Endothelial cell of umbilical vein (primary cell): ENCODE measurements around the gene USB1. TPM values are rescaled to one million over a fixed set of nuclear protein-coding genes. Genes with fewer than 3 reads are reported as not detected.

Source experiments
- BruUV-seq: library from RNA; stranded (reverse); fragments of 400-500 nt; replicated peaks from 2 replicates; lab custom pipeline; 2021; lab: Mats Ljungman, UMichigan
- CTCF ChIA-PET: fragments of 300-600, 350-600 bp; sonication (Branson Sonifier 250); formaldehyde crosslinking; loops from one replicate; lab custom pipeline; 2021; ENCODE audit warnings: antibody characterized with exemption, inconsistent platforms; lab: Charles Lee
- POLR2A ChIA-PET: fragments of 300-600, 350-600 bp; sonication (Branson Sonifier 250); formaldehyde crosslinking; loops from one replicate; lab custom pipeline; 2021; ENCODE audit warnings: antibody characterized with exemption, inconsistent platforms; lab: Charles Lee
- DNase-seq: peaks from one replicate; pipeline ENCODE4 v3.0.0-alpha.2; 2011; ENCODE audit warnings: low read depth, low spot score
- FAIRE-seq: peaks from 2 replicates; lab custom pipeline; 2011; peaks lifted over from hg19 to GRCh38; lab: Jason Lieb, UNC
- H2AFZ ChIP-seq: 2 replicates; pipeline ENCODE4 v1.6.0; 2012; ENCODE audit warnings: low read depth, low read length, control low read depth, inconsistent platforms
- H3K27ac ChIP-seq: 2 replicates; pipeline ENCODE4 v1.5.1; 2011; ENCODE audit warnings: low read depth, mild to moderate bottlenecking, control low read depth, low read length, moderate library complexity; ENCODE audit not compliant: insufficient read depth
- H3K27me3 ChIP-seq, 2 experiments: 2 replicates each; pipeline versions ENCODE4 v1.6.0 to v1.6.1; 2011; ENCODE audit warnings: low read length in 2 of 2, mixed read lengths in 1 of 2; ENCODE audit not compliant: control insufficient read depth in 2 of 2, insufficient read depth in 2 of 2
- H3K36me3 ChIP-seq, 2 experiments: 2 replicates in 1 of 2; 3 replicates in 1 of 2; pipeline ENCODE4 v1.5.1; 2011; ENCODE audit warnings: low read length in 2 of 2, mild to moderate bottlenecking in 1 of 2, moderate library complexity in 1 of 2; ENCODE audit not compliant: control insufficient read depth in 2 of 2, insufficient read depth in 2 of 2; ENCODE audit errors: extremely low read depth in 1 of 2
- H3K4me1 ChIP-seq: 3 replicates; pipeline ENCODE4 v1.5.1; 2011; ENCODE audit warnings: mild to moderate bottlenecking, low read length; ENCODE audit not compliant: control insufficient read depth, insufficient read depth; ENCODE audit errors: extremely low read depth
- H3K4me2 ChIP-seq: 2 replicates; pipeline ENCODE4 v1.6.1; 2011; ENCODE audit warnings: low read length, control low read depth, mixed read lengths; ENCODE audit not compliant: insufficient read depth
- H3K4me3 ChIP-seq, 3 experiments: fragments of 200-600 bp in 1 of 3; sonication (generic), shearing (Covaris generic) in 1 of 3; replicated peaks in 1 of 3; 2 replicates each; pipeline ENCODE4 v1.5.1; 2011 to 2016; ENCODE audit warnings: control low read depth in 3 of 3, low read length in 3 of 3, mild to moderate bottlenecking in 2 of 3, inconsistent platforms in 1 of 3, low read depth in 1 of 3, moderate library complexity in 1 of 3; ENCODE audit not compliant: insufficient read depth in 1 of 3
- H3K79me2 ChIP-seq: 2 replicates; pipeline ENCODE4 v1.6.0; 2012; ENCODE audit warnings: low read length, inconsistent platforms; ENCODE audit not compliant: control insufficient read depth, insufficient read depth
- H3K9ac ChIP-seq: replicated peaks from 2 replicates; pipeline ENCODE3; 2011; ENCODE audit warnings: low read length, control low read depth; ENCODE audit not compliant: insufficient read depth; ENCODE audit errors: extremely low read depth
- H3K9me1 ChIP-seq: replicated peaks from 3 replicates; pipeline ENCODE4 v1.6.0; 2011; ENCODE audit warnings: mild to moderate bottlenecking, low read length; ENCODE audit not compliant: control insufficient read depth, insufficient read depth; ENCODE audit errors: extremely low read depth
- H3K9me3 ChIP-seq: replicated peaks from 2 replicates; pipeline ENCODE4 v1.5.1; 2012; ENCODE audit warnings: low read length, inconsistent platforms; ENCODE audit not compliant: control insufficient read depth, insufficient read depth
- H4K20me1 ChIP-seq: replicated peaks from 2 replicates; pipeline ENCODE3; 2011; ENCODE audit warnings: mild to moderate bottlenecking, low read length; ENCODE audit not compliant: control insufficient read depth, insufficient read depth; ENCODE audit errors: extremely low read depth
- CTCF ChIP-seq, 2 donors: IDR thresholded peaks; 1 replicate in 1 of 2; 2 replicates in 1 of 2; pipeline ENCODE4 v1.5.1; 2011; ENCODE audit warnings: low read length in 2 of 2, mild to moderate bottlenecking in 2 of 2, moderate library complexity in 2 of 2, control low read depth in 1 of 2, inconsistent platforms in 1 of 2, low read depth in 1 of 2; ENCODE audit not compliant: insufficient read depth in 1 of 2; ENCODE audit errors: extremely low read depth in 1 of 2
- EZH2 ChIP-seq: IDR thresholded peaks from 2 replicates; pipeline ENCODE4 v1.6.1; 2012; ENCODE audit warnings: borderline replicate concordance, low read depth, mild to moderate bottlenecking, moderate library complexity, low read length, inconsistent platforms; ENCODE audit not compliant: severe bottlenecking
- FOS ChIP-seq: IDR thresholded peaks from 2 replicates; pipeline ENCODE4 v1.6.1; 2011; ENCODE audit warnings: mild to moderate bottlenecking, low read length, moderate library complexity, borderline replicate concordance; ENCODE audit not compliant: insufficient read depth
- GATA2 ChIP-seq: IDR thresholded peaks from 2 replicates; pipeline ENCODE4 v1.7.0; 2011; ENCODE audit warnings: low read depth, mild to moderate bottlenecking, moderate library complexity, mixed read lengths, low read length; ENCODE audit not compliant: insufficient read length, insufficient read depth
- JUN ChIP-seq: IDR thresholded peaks from 2 replicates; pipeline ENCODE4 v1.6.1; 2011; ENCODE audit warnings: borderline replicate concordance, low read depth; ENCODE audit not compliant: insufficient read length, insufficient read depth
- MAX ChIP-seq: IDR thresholded peaks from 2 replicates; pipeline ENCODE4 v1.6.1; 2011; ENCODE audit not compliant: insufficient read depth, insufficient read length
- MYC ChIP-seq: IDR thresholded peaks from one replicate; pipeline ENCODE4 v1.6.1; 2011; ENCODE audit warnings: mild to moderate bottlenecking, low read depth, low read length
- POLR2A ChIP-seq: IDR thresholded peaks from 2 replicates; pipeline ENCODE4 v1.6.1; 2012; ENCODE audit warnings: low read depth, mild to moderate bottlenecking, control low read depth, low read length
- POLR2AphosphoS5 ChIP-seq: IDR thresholded peaks from 2 replicates; pipeline ENCODE4 v1.6.1; 2012; ENCODE audit warnings: low read depth, mild to moderate bottlenecking, control low read depth, low read length, moderate library complexity; ENCODE audit not compliant: insufficient read depth
- dilution Hi-C: fragments of 300-500 bp; cut with MboI; formaldehyde crosslinking; loops from one replicate; pipeline ENCODE4 v1.15.0; 2019; ENCODE audit warnings: low sequenced_read_pairs; ENCODE audit not compliant: extremely low pct_ligation_motif_present
- intact Hi-C: fragments of 100-400 bp; cut with micrococcal nuclease; formaldehyde crosslinking; loops from one replicate; pipeline ENCODE4 v1.10.0; 2022
- polyA plus RNA-seq, 4 experiments: library from polyadenylated mRNA; depleted of rRNA in 3 of 4; stranded (reverse) in 3 of 4; unstranded in 1 of 4; fragments of >200 nt; gene quantifications; 2 replicates each; pipeline versions ENCODE4 v1.2.1 to v1.2.3, GENCODE V29; 2011 to 2012; ENCODE audit warnings: missing spikeins in 1 of 4
- total RNA-seq: library from RNA; stranded (reverse); gene quantifications from 2 replicates; pipeline ENCODE4 v1.2.3, GENCODE V29; 2021

Gene USB1
- total and polyA plus RNA-seq, 2 donors (not counting 3 experiments of a cell fraction or from before 2014, with no cell fraction given), result 64.6 to 83.8 TPM

- no peak overlapping the region for H3K4me3 ChIP-seq
- no peak overlapping the region for H3K9ac ChIP-seq
- no peaks in the 10 kb centered on the region for H3K9me3 ChIP-seq
- H3K27me3 ChIP-seq, result no peaks in the 10 kb centered on the region
- no peak overlapping the region for H3K27ac ChIP-seq
- FAIRE-seq, result no peak
- TF ChIP-seq POLR2A, result no peak
- no peak for TF ChIP-seq GATA2
- no peak for TF ChIP-seq MAX
- TF ChIP-seq MYC, result no peak
- no peak for TF ChIP-seq CTCF (IDR thresholded peaks at IDR 0.05; ENCODE audit: extremely low read depth in 1 of 2, insufficient read depth in 1 of 2, low read depth in 1 of 2, low read length in 2 of 2)
- no peak for TF ChIP-seq EZH2
- TF ChIP-seq JUN, result no peak
- no peak for TF ChIP-seq POLR2AphosphoS5
- no peak for TF ChIP-seq FOS
- H4K20me1 ChIP-seq, result no peaks in the 10 kb centered on the region
- no peaks in the 10 kb centered on the region for H3K4me1 ChIP-seq
- H3K79me2 ChIP-seq, result no peaks in the 10 kb centered on the region
- intact Hi-C loops (no loop called here), dilution Hi-C loops (no loop called here)
- H3K36me3 ChIP-seq, result no peaks in the 10 kb centered on the region
- CTCF ChIA-PET, result interaction anchor here (1.1 to 2.0 kb wide), 3 partner anchors 9 to 89 kb away, joined by 3 to 10 read pairs (median 4); no protein-coding TSS in a partner anchor
- no peaks in the 10 kb centered on the region for H3K9me1 ChIP-seq
- POLR2A ChIA-PET, result no interaction called here
- H3K4me2 ChIP-seq, result no peak overlapping the region
- DNase-seq, result no peak
- no peak overlapping the region for H2AFZ ChIP-seq
- no TSS peak for BruUV-seq
Measured at GRCh38 chr16:58032710-58033293, 31.6 kb downstream of the USB1 start.
